ENCODE data around the gene ZNF516.

Gene ZNF516

DNA sequence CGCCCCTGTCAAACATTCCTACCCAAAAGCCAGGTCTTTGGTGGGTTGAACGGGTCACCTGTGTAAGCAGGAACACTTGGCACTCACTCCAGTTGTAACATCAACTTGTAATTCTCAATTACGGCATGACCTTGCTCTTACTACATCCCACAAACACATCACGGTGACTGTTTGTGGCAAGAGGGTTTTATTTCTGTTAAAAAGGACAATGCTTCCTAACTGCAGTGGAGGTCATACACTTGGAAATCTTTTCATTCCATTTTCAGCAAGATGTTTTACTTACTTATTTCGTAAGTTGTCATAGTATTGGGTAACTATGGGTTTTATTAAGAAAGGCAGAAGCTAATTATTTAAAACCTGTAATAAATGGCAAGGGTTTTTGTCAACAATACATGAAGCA lies 126.1 kb downstream of the ZNF516 start:
- TF ChIP-seq, protein P1, sequence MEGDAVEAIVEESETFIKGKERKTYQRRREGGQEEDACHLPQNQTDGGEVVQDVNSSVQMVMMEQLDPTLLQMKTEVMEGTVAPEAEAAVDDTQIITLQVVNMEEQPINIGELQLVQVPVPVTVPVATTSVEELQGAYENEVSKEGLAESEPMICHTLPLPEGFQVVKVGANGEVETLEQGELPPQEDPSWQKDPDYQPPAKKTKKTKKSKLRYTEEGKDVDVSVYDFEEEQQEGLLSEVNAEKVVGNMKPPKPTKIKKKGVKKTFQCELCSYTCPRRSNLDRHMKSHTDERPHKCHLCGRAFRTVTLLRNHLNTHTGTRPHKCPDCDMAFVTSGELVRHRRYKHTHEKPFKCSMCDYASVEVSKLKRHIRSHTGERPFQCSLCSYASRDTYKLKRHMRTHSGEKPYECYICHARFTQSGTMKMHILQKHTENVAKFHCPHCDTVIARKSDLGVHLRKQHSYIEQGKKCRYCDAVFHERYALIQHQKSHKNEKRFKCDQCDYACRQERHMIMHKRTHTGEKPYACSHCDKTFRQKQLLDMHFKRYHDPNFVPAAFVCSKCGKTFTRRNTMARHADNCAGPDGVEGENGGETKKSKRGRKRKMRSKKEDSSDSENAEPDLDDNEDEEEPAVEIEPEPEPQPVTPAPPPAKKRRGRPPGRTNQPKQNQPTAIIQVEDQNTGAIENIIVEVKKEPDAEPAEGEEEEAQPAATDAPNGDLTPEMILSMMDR (IDR thresholded peaks at IDR 0.05; ENCODE audit: extremely low read depth, missing control alignments): no peak
- no peak for DNase-seq (ENCODE audit: low spot score)

DNA sequence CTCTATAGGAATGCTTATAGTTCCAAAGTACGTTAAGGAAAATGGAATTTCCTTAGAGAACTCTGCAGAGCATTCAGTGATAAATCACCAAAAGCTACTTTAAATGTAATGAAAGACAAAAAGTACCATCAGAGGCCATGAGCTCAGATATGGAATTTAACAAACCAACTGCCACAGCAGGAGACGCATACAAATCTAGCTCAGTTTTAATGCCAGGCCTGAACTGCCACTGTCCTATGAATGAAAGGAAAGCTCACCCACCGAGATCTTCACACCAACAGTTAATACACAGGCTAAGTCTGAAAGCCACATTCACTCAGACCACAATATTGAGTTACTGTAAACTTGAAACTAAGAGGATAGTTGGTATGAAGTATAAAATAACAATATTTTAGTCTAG lies 126.8 kb downstream of the ZNF516 start:
- TF ChIP-seq, protein P1 (IDR thresholded peaks at IDR 0.05; ENCODE audit: extremely low read depth, missing control alignments): no peak
- no peak for DNase-seq (ENCODE audit: low spot score)

DNA sequence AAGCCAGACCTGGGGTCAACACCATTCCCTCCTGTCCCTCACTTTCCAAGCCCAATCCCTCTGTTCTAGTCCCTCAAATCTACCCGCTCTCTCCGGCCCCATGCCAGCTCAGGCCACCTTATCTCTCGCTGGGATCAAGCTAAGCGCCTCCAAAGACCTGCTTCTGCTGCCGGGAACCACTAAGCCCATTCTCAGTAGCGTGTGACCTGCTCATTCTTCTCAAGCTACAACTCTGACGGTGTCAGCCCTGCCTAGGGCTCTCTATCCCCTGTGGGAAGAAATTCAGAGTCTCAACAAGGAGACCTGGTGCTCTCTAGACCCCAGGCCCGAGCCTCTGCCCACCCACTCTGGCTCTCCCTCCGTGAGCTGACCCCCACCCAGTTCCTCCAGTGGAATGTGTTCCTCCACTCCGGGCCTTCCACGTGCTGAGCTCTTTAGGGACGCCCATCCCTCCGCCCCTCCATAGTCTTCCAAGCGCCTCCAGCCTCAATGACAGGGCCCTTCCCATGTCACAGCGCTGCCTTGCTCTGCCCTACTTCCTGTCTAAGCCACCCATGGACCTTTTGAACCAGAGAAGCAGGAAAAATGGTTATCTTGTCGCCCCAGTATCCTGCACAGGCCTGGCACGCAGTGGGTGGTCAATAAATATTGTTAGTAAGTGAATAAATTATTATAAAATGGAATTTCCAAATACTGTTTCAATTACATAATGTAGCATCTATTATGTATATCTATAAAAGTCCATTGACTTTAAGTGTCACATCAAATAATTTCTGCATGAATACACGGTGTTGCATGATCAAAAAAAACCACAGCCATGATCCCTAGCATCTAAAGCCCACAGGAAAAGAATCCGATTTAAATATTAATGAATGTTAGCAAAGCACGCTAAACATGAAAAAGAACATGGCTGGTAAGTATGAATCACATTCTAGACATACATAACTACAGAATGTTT lies 127.6 kb downstream of the ZNF516 start:
- TF ChIP-seq, protein P1 (IDR thresholded peaks at IDR 0.05; ENCODE audit: extremely low read depth, missing control alignments): no peak
- no peak for DNase-seq (ENCODE audit: low spot score)

DNA sequence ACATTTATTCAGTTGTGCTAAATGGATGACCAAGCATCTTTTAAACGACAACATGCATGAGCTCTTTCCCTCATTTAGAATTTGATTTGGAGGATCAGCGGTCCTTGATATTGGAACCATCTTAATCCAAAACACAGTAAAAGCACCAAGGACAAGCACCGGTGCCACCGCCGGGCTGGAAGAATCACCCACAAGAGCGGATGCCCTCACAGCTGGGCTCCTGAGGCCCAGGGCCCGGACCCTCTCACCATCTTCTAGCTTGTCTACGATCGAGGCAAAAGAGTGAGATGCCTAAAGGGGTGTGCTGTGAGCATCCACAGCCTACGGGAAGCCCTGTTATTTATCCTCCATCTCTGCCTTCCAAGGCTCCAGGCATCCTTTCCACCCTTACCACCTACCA lies 129.5 kb downstream of the ZNF516 start:
- TF ChIP-seq, protein P1 (IDR thresholded peaks at IDR 0.05; ENCODE audit: extremely low read depth, missing control alignments): no peak
- DNase-seq (ENCODE audit: low spot score): no peak

DNA sequence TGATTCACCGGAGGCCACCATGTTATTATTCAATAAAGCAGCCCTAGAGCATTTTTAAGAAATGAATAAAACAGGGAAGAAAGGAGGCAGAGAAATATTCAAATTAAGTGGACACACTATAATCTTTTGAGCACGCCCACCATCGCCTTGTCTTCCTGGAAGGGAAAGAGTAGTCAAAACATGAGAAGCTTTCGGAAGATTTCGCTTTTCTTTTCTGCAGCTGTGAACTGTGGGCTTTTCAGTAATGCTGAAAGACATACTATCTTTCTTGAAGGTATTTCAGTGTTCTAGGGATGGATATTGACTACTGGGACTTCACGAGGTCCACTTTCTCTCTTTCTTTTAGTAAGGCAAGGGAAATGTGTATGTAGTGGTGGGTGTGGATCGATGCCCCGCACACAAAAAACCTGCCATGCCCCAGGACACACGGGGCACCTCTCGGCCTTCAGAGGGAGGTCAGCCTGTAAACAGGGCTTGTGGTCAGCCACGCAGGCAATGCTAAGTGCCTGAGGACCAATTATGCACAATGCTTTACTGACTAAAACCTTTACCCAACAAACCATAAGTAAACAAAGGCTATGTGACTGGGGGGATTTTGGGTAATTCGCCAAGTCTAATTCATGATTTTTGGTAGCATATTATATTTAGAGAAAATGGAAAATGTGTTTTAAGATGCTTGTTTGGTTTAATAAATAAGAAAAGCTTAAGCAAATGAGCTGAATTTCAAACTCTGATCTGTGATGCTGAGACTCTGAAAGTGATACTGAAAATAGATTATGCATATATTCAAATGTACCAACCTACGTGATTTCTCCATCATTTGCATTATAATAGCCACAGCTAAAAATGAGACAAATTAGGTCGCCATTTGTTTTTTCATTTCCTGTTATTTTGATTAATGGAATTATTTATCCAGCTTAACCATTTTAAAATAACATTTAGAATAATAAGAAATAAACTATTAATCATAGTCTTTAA lies 130.5 kb downstream of the ZNF516 start:
- peak; percentile 82 for DNase-seq (ENCODE audit: low spot score)
- TF ChIP-seq, protein P1 (IDR thresholded peaks at IDR 0.05; ENCODE audit: extremely low read depth, missing control alignments): no peak

DNA sequence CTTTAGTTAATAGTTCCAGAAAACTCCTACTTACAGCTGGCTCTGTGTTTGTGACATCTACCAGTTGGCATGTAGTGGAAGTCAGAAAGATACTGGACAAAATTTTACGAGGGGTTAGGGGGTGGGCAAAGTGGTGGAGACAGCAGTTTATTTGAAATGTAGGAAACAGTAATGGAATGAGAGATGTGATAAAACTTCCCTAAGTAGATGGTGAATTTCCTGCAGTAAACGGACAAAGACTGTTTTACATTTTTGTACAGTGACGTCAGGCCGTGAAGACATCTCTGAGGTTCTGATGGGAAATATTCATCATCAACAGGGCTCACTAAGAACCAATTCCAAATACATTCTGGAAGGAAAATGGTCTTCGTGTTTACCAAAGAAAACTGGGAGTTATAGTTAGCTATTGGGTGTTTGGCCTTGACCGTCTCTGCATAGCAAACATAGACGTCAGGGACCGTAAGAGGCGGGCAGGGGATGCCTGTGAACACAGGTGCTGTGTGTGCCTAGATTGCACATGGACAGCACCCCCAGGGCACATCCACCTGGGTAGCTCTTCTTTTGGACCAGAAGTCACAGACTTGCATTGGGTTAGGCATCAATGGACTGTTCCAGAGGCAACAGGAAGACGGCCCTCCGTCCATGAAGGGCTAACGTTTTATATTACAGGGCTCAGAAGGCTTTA lies 131.5 kb downstream of the ZNF516 start:
- TF ChIP-seq, protein P1 (IDR thresholded peaks at IDR 0.05; ENCODE audit: extremely low read depth, missing control alignments): no peak
- DNase-seq (ENCODE audit: low spot score): no peak

All from GM20000 (cell line).